NCI-H1417 (cell line): ENCODE measurements around the gene SPG7.
"Not testable (repeated sequence)": the region's sequence is repeated elsewhere in the genome, so short reads cannot be mapped to it uniquely, and the experiment has no call there.

Experiments used
- DNase-seq, 3 experiments: peaks; one replicate each; lab custom pipeline; 2025; lab: John Stamatoyannopoulos, UW

The SPG7 gene

GRCh38 chr16:89564476-89565255 lies 56.5 kb downstream of the SPG7 start:
- no peak for DNase-seq

GRCh38 chr16:89565256-89565505 lies 57.0 kb downstream of the SPG7 start:
- DNase-seq, result no peak

GRCh38 chr16:89565506-89566372 lies 57.5 kb downstream of the SPG7 start:
- peak in 1 of 3 experiments; percentile 12 for DNase-seq

DNA sequence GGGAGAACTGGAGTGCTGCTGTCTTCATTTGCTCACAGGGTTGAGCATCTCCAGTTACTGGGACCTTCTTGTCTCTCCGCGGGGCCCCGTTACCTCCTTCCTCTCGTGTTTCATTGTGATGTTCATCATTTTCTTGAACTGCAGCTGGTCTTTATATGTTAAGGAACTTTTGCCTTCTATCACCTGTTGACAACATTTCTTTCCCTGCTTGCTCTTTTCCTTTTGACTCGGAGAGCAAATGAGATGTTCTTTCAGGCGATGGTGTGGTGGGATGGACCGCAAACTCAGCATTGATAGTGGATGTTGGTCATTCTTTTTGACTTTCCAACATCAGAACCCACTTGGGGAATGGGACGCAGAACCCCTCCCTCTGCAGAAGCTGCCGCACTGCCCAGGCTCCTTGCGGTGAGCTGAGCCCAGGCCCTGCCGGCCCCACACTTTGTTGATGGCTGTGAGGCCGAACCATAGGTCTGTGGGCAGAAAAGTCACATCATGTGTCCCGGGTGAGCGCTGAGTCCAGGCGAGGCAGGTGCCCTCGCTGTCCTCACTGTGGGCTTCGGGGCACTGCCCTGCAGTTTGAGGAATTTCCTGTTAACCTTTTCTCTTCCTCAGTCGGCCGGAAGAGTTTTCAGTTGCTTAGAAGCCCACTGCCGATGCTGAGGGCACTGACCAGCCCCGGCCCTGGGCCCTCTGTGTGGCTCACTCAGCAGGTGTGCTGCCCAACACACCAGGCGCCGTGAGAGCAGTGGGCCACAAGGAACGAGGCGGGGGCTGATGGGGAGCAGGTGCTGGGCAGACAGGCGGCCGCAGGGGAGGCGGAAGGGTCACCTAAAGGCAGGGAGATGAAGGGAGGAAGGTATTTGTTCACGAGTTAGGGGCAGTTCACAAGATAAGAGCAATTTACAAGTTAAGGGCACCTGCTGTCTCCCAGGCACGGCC lies 59.7 kb downstream of the SPG7 start:
- no peak for DNase-seq

DNA sequence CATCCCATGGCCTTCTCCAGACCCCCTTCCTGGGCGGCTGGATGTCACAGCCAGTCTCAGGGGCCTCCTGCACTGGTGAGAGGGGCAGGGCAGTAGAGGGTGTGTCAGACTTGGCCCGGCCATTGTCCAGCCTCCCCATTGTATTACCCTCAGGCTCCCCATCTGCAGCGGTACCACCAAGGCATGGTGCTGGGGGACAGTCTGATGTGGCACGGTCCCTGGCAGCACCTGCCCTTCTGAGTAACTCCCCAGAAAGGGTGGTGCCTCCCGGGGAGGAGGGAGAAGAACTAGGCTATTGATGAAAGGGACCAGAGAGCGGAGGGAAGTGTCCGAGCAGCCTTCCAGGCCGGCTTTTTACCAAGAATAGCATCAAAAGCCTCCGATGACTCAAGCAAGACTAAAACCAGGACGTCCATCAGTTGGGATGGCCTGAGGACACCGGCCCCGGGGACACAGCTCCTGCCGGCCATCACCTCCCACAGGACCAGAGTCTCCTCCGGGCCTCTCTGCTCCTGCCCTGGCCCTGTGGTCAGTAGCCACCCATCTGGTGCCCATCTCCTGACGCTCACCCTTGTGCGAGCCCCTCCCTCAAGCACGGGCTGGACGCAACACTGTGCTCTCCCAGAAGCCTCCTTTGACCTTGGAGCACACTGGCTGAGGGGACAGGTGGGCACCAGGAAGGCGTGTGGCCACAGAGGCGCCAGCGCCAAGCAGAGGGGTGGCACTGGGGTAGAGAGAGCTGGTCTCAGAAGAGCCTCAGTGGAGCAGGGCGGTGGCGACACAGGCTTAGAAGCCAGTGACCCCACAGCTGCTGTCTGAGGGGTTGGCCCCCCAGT lies 61.5 kb downstream of the SPG7 start:
- DNase-seq, result no peak

- no peak for DNase-seq
Measured at GRCh38 chr16:89570342-89570923, 62.2 kb downstream of the SPG7 start.

- DNase-seq, result not testable (repeated sequence)
Measured at GRCh38 chr16:89570983-89571598, 62.9 kb downstream of the SPG7 start.

GRCh38 chr16:89571636-89572035 lies 63.4 kb downstream of the SPG7 start:
- DNase-seq, result no peak

DNA sequence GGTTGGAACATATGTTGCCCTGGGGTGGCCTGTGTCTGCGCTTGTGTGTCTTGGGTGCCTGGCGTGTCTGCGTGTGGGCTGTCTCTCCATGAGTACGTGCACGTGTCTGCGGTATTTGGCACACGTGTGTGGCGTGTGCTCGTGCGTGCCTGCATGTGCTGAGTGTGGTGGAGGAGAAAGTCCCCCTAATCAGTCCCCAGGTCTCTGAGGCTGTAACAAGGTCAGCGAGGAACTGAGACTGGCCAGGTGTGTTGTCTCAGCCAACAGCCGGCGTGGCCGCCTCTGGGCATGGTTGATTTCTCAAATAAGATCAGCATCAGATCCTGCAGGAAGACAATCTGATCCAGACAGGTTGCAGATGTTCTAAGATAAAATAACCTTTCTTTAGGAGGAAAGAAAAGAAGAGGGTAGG lies 63.9 kb downstream of the SPG7 start:
- no peak for DNase-seq

GRCh38 chr16:89572485-89573205 lies 64.4 kb downstream of the SPG7 start:
- no peak for DNase-seq

DNA sequence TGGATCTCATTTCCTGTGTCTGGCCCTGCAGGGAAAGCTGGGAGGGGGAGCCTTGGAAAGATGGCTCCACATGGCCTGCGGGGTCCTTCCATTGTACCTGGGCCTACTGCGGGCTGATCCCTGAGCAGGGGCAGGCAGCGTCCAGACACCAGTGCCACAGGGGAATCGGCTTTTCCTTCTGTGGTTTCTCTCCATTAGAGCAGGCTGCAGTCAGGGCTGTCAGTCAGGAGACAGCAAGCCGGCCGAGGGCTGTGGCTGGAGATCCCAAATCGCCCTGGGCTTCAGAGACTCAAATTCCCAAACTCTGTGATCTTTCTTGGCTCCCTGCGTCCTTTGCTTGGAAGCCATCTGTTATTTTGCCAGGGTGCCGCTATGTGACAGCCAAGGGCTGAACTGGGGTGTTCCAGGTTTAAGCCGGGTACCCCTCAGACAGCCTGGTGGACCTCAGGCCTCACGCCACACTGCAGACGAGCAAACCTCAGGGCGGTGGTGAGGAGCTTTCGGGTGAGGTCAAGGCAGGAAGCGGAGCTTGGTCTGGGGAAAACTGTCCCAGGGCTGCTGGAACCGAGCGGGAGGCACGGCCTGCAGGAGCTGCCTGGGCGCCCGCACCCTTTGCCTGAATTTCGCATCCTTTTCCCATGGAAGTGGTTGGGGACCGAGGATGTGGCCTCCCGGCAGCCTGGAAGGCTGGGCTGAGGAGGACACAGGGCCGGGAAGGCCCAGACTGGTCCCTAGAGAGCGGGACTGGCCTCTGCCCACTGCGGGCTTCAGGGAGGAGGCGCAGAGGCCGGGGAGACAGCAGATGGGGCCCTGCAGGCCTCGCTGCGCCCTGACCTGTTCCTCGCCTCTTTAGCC lies 65.8 kb downstream of the SPG7 start:
- DNase-seq, result no peak

- DNase-seq, result peak in 2 of 3 experiments; percentile 43 to 46
Measured at GRCh38 chr16:89574681-89575246, 66.6 kb downstream of the SPG7 start.

DNA sequence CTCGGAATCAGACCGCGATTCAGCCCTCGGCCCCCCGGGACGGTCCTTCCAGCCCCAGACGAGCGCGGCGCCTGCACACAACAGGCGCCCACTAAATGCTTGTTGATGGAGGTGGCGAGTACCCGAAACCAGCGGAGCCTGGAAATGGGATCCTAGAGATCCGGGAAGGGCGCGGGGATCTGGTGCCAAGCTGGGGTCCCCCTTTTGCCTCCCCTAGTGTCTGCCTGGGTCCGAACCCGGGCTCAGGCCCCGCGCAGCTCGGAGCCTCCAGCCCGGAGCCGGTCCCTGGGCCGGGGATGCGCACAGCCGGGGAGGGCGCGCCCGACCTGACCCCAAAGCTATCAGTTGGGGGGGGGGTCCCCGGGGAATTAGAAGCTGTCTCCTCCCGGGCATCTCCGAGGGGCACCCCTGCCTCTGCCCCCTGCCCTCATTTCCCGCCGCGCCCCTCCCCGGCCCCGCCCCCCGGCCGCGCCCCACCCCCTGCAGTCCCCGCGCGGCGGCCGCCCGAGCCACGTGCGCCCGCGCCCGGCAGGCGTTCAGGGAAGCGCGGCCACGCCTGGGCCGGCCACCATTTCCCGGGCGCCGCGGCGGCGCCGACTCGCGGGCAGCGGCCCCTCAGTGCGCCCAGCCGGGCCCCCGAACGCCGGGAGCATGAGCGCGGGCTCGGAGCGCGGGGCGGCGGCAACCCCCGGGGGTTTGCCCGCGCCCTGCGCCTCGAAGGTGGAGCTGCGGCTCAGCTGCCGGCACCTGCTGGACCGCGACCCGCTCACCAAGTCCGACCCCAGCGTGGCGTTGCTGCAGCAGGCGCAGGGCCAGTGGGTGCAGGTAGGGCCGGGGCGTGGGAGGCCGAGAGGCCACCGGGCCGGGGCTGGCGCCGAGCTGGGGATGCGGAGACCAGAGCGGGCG lies 67.3 kb downstream of the SPG7 start, which contains the start of gene CPNE7:
Gene CPNE7 (plus strand): TSS at position 512 of the 906 bp plus-strand sequence. CDS start 140 bp downstream, at position 652.
- DNase-seq, result peak in 1 of 3 experiments; percentile 43

GRCh38 chr16:89576153-89577054 lies 68.2 kb downstream of the SPG7 start:
- DNase-seq, result no peak

DNA sequence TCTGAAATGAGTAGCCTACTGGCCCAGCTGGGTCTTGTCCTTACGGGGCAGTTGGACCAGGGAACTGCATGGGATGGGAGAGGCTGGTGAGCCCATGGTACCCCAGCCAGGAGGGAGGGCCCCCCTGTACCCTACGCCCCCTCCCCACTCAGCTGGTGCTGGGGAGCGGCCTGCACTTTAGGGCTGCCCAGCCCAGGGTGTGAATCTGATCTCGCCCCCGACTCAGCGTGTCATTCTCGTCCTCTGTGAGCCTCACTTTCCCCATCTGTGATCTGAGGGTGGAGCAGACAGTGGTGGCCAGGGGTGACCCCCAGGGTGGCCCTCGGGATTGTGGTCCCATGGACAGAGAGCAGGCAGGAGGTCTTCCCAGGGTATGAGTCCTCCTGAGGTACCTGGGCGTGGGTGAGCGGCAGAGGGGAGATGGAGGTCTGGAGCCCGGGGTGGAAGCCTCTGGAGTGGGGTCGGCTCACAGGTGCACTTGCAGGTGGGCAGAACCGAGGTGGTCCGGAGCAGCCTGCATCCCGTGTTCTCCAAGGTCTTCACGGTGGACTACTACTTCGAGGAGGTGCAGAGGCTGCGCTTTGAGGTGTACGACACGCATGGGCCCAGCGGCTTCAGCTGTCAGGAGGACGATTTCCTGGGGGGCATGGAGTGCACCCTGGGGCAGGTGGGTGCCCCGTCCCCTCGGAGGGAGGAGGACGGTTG lies 69.0 kb downstream of the SPG7 start:
- DNase-seq, result no peak

DNA sequence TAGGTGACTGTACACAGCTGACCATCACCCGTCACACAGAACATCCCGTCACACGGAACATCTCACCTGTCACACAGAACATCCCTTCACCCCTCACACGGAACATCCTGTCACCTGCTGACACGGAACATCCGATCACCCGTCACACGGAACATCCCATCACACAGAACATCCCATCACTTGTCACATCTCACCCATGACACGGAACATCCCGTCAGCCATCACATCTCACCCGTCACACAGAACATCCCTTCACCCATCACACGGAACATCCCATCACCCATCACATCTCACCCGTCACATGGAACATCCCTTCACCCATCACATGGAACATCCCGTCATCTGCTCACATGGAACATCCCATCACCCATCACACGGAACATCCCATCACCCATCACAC lies 71.1 kb downstream of the SPG7 start:
- DNase-seq, result no peak
